DMS153 treated with DMSO at 0.1 percent for 48 hours (cell line): ENCODE results near the gene SMIM43.
A peak's percentile ranks its signal among the peaks of the same experiment; 100 is the strongest.

Experiments
- DNase-seq: peaks from one replicate; lab custom pipeline; 2025; ENCODE audit not compliant: unreplicated experiment; lab: John Stamatoyannopoulos, UW

Gene SMIM43

DNA sequence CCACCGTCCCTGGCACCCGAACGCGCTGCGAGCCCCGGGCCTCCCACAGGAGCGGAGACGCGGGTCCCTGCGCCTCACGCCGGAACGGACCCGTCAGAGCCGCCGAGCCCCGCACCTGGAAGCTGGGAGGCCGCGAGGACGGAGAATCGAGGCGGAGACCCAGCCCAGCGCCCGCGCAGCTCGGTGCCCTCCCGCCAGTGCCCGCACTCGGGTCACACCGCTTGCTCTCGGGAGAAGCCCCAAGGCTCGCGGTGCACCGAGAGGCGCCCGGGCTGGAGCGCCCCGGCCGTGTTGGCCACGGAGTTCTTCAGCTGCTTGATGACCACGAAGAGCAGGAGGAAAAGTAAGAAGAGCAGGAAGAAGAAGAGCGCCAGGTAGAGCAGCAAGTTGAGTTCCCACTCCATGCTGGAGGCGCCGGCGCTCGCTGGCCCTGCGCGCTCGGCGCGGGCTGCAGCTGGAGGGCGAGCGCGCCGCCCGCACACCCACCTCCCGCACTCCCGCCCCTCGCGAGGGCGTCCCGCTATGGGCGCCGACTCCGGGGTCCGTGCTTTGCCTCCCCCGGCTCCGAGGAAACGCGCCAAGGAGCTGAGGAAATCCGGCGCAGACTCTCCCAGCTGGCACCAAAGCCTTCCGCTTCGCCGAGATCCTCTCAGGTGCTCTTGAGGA, at the start of gene SMIM43:
SMIM43 (minus strand) TSS at position 463 of the 666 bp plus-strand sequence; CDS start at position 404, 59 bp downstream.
- no peak for DNase-seq

GRCh38 chr4:121814756-121815155, 49.8 kb upstream of the SMIM43 start:
- no peak for DNase-seq

- no peak for DNase-seq
These were observed 46.2 kb upstream of the SMIM43 start for GRCh38 chr4:121811122-121811521.

- no peak for DNase-seq
These were observed 41.4 kb upstream of the SMIM43 start for GRCh38 chr4:121806411-121806810.

DNA sequence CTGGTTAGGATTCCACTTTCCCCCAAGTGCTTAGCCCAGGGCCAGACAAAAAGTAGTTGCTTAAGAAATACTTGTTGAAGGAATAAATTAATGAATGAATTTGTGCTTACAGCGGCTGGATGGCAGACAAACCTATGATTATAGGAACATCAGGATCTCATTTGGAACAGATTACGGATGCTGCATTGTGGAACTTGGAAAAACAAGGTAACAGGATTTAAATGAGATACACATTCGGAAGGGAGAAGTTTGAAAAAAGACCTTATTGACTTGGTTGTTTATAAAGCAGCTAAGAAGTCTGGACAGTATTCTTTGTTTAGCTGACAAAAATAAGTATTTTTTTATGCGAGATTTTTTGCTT, 36.7 kb upstream of the SMIM43 start:
- no peak for DNase-seq

DNA sequence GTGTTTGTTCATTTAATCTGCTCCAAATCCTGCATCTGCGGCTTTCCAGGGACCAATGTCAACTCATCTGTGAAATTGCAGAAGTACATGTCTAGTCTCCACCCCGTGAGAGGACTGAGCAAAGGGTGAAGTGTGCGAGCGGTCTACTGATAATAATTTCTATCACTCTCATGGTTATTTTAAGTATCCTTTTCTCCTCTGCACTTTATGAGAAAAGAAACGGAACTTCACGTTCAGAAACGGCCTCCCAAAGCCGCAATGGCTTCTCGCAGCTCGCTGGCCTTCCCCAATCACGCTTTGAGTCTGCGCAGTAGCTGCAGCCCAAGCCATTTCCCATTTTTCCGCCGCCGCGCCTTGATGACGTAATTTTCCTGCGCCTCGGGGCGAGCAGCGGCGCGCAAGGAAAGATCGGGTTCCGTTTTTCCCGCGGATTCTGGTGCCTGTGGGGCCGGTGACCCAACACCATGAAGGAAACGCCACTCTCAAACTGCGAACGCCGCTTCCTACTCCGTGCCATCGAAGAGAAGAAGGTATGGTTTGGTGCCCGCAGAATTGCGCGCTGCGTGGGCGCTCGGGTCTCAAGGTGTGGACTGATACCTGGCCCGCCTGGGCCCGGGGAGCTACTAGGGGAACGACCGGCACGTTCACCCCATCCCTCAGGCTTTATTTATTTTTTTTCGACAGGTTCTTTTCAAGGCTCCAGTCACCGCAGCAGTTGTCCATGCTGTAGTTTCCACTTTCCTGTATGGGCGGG, 36.2 kb upstream of the SMIM43 start, which contains the start of gene EXOSC9:
EXOSC9 (plus strand) TSS at position 363 of the 754 bp plus-strand sequence; CDS start at position 465, 102 bp downstream.
- DNase-seq, result peak; percentile 78

- no peak for DNase-seq
These were observed 35.6 kb upstream of the SMIM43 start for GRCh38 chr4:121800638-121800960.

DNA sequence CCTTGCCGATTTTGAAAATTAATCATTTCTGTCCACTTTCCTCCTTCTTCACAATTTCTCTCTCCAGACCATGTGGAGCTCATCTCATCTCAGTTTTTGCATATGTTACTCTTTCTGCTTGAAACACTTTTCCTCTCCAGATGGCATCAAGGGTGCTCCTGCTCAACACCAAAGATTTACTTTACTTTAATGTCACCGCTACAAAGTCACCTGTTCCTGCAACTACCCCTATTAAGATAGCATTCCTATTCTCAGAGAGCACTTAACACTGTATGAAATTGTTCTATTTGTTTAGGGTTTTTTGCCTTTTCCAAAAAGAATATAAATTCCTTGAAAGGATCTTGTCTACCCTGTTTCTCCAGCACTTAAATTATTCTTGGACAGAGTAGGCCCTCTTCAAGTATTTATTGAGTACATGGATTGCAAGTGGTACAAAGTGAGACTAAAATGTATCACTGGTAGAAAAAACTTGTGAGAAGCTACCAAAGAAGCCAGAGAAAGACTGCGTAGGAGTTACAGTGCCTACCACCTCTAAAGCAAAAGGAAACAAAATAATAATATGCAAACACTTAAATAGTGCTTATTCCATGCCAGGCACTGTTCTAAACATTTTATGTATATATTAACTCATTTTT, 35.0 kb upstream of the SMIM43 start:
- DNase-seq, result no peak

- no peak for DNase-seq
These were observed 34.4 kb upstream of the SMIM43 start for GRCh38 chr4:121799208-121799823.

DNA sequence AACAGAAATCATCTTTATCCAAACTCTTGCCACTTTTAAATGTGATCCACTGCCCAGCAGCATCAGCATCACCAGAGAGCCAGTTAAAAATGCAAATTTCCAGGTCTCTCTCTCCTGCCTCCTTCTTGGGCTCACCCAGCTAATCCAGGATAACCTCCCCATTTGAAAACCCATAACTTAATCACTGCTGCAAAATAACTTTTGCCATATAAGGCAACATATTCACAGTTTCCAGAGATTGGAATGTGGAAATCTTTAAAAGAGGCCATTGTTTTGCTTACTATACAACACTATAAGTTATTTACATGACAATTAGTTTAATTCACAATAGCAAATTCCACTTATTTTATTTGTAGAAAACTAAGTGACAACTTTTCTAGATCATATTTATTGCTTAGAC, 31.3 kb upstream of the SMIM43 start:
- DNase-seq, result no peak

DNA sequence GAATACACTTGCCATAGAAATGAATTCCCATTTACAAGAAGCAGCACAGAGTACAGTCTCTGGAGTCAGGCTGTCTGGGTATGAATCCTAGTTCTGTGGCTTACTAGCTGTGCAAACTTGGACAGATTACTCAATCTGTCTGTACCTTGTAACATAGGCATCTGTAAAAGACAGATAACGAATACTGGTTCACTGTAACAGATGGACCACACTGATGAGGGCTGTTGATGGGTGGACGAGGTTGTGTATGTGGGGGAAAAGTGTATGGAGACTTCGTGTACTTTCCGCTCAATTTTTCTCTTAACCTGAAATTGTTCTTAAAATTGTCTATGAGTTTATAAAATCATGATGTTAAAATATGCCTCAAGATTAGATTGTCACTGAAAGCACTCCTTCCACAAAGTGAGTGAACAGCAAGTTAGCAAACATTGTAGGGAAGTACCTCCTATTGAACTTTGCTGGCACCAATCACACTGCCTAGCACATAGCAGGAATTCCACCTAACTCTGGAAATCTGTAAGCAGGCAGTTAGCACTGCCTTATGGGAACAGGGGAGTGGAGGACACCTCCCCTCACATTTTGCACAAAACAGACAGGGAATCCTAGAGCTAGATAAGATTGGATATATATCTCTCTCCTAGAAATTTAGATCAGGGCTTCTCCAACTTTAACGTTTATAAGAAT, 29.7 kb upstream of the SMIM43 start:
- no peak for DNase-seq

DNA sequence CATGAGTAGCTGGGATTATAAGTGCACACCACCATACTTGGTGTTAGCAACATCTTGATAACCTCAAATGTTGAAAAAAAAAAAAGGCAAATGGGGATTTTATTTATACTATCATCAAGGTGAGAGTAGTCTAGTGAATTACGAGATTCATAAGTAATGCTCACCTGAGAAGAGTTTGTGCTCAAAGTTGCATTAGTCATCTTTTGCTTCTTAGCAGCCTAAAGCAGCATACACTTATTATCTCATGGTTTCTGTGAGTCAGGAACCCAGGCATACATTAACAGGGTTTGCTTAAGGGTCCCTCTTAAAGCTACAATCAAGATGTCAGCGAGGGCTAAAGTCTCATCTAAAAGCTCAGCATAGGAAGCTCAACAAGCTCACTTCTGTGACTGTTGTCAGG, 28.0 kb upstream of the SMIM43 start:
- DNase-seq, result no peak

DNA sequence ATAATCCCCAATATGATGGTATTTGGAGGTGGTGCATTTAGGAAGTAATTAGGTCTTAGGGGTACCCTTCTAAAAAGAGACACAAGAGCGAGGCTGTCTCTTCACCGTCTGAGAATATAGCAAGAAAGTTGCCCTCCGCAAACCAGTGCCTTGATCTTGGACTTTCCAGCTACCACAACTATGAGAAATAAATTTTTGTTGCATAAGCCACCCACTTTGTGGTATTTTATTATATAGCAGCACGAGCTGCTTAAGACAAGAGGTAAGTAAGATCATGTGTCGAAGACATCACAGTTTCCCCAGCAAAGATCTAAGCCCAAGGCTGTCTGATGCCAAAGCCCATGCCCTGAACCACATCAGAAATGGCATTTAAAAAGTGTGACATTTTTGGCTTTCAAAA, 26.5 kb upstream of the SMIM43 start:
- no peak for DNase-seq

- DNase-seq, result no peak
These were observed 26.0 kb upstream of the SMIM43 start for GRCh38 chr4:121790976-121791375.

- DNase-seq, result no peak
These were observed 25.2 kb upstream of the SMIM43 start for GRCh38 chr4:121789960-121790829.

GRCh38 chr4:121789455-121789854, 24.5 kb upstream of the SMIM43 start:
- DNase-seq, result no peak

DNA sequence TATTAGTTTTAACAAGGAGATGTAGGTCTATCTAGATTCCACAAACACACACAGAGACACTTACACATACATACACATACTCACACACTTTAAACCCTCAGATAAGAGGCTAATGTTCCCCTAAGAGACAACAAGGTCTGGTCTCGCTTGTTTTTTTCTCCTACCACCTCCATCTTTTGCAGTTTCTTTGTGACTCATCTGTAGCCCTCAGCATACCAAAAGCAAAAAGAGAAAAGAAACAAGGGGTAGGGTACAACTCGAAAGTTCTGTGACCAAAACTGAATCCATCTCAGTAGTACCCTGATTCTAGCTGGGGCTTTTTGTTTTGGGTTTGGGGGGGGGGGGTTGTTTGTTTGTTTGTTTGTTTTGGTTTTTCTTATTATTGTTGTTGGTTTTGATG, 23.9 kb upstream of the SMIM43 start:
- no peak for DNase-seq

GRCh38 chr4:121786221-121786620, 21.3 kb upstream of the SMIM43 start:
- DNase-seq, result no peak

DNA sequence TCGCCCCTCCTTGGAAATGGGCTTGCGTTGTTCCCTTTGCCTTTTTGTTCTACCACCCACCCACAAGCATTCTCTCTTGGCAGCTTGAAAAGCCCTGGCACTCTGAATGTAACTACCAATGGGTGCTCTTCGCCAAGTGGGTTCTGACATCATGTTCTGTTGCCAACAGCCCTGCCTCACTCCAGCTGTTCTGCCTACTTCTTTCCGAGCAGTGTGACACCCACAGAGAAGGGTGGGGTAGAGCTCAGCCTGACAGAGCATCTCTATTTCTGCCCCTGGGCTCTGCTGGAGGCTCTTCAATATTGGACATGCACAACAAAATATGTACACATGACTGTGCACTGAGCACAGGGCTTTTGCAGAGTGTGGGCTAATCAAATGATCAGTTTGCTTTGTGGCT, 20.5 kb upstream of the SMIM43 start:
- no peak for DNase-seq

- no peak for DNase-seq
These were observed 20.0 kb upstream of the SMIM43 start for GRCh38 chr4:121784975-121785374.
